DMS153 treated with DMSO at 0.1 percent for 48 hours (cell line): Measurements from ENCODE around the gene PTPRE.

Source experiments
- DNase-seq: peaks from one replicate; lab custom pipeline; 2025; ENCODE audit not compliant: unreplicated experiment; lab: John Stamatoyannopoulos, UW

PTPRE gene, protein sequence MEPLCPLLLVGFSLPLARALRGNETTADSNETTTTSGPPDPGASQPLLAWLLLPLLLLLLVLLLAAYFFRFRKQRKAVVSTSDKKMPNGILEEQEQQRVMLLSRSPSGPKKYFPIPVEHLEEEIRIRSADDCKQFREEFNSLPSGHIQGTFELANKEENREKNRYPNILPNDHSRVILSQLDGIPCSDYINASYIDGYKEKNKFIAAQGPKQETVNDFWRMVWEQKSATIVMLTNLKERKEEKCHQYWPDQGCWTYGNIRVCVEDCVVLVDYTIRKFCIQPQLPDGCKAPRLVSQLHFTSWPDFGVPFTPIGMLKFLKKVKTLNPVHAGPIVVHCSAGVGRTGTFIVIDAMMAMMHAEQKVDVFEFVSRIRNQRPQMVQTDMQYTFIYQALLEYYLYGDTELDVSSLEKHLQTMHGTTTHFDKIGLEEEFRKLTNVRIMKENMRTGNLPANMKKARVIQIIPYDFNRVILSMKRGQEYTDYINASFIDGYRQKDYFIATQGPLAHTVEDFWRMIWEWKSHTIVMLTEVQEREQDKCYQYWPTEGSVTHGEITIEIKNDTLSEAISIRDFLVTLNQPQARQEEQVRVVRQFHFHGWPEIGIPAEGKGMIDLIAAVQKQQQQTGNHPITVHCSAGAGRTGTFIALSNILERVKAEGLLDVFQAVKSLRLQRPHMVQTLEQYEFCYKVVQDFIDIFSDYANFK

DNA sequence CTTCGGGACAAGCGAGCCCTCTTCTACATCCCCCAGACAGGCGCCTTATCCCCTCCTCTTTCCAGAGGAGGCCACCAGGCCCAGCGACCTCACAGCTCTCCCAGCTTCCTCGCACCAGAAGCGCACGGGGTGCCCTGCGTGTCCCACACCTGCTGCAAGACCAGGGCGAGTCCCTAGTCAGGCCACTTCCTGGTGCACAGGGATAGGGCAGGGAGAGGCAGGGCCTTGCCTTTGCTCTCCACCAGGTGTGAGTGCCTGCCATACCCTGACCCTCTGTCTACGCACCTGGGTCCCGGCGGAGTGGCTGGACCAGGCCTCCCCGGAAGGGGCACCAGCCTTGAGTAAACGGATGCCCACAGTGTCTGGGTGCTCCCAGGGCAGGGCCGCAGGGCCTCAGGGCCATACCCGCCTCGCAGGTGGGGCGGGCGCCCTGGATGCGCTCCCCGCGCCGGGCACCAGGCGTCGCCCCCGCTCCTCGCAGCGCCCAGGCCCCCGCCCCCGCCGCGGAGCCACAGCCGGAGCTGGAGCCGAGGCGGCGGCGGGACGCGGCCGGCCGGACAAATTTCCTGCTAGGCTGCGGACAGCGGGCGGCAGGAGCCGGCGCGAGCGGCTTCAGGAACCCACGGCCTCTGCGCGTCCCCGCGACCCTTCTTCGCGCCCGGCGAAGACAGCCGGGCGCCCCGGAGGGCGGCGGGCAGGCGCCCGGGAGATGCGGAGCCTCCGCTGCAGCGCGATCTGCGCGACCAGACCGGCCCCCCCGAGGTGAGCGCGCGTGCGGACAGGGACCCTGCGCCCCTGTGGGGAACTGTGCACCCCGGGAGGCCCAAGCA lies at the start of gene PTPRE:
PTPRE (plus strand) TSS at position 556 of the 830 bp plus-strand sequence. CDS start 133,779 bp downstream, outside the sequence.
- DNase-seq, result peak; percentile 6

DNA sequence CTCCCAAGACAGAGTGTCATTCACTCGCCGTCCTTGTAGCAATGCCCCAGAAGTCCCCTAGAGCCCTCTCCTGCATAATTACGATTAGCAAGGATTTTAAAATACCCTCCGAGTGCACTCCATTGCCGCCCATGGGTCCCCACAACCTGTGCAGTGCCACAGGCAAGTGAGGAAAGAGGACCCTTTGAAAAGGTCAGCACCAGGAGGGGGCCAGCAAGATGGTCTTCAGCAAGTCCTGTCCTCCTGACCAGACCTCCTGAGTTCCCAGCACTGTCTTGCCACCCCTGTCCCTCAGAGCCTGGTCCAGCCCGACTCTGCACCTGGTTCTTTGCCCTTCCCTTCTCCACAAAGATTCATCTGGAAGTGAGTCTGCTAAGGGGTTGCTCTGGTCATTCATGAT lies 46.3 kb upstream of the PTPRE start:
- no peak for DNase-seq

DNA sequence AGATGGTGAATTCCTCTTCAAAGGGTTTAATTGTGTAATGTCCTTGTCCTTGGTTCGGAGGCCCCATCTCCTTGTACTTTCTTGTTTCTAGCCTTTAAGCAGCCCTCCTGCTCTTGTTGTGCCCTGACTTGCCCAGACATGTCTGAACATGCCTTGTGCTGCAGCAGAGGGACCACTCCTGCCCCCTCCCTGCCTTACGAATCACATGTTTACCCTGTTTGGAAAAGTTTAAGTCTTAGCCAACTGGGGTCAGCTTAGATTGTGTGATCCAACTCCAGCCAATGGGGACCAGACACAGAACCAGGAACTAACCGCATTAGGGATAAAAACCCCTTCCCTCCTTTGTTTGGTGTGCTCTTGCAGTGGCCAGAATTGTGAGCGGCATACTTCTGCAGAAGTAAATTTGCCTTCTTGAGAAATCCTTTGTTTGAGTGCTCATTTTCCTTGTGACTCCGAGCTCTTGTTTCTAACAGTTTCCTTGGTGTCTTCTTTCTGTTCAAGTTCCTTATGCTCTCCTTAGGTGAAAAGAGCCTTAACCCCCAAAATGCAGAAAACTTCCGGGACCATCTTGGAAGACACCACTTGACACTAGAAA lies 43.6 kb upstream of the PTPRE start:
- DNase-seq, result no peak

DNA sequence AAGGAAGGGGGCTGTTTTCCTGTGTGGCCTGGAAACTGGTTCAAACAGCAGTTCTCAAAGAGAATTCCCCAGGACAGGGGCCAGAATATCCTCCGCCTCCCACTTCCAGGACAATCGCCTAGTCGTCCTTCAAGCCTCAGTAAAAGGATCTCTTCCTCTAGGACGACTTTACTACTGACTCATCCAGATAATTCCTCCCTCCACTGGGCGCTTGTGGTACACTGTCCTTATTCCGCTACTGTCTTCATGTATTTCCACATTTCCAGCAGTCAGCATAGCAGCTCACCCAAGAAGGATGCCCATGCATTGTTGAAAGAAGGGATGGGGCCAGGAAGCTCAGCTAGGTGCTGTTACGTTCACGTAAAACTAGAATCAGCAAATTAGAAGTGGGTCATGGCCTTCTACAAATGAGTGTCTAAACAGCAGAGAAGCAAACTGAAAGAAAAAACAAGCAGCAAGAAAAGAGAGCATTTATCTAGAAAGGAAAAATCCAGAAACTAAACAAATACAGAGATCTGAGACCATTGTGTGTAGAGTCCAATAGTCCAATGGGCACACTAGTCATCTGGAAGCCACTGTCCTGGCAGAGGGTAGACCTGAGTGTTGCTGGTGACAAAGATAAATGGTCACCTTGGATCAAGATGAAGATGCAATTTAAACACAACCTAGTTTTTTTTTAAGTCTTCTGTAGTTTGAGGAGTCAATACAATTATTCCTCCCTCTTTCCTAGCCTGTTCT lies 40.5 kb upstream of the PTPRE start:
- no peak for DNase-seq

DNA sequence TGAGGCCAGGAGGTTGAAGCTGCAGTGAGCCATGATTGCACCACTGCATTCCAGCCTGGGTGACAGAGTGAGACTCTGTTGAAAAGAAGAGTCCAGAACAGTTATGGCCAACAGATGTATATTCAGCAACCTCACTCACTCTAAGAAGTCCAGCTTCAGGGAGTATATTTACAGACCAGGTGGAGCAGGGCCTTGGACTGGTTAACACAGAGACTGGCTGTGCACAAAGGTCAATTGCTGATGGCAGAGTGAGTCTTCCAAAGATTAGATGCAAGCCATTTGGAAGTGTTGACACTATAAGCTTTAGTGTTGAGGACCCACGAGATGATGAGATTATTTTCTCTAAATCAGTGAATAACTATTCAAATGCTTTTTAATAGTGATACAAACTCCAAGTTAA lies 39.1 kb upstream of the PTPRE start:
- no peak for DNase-seq

DNA sequence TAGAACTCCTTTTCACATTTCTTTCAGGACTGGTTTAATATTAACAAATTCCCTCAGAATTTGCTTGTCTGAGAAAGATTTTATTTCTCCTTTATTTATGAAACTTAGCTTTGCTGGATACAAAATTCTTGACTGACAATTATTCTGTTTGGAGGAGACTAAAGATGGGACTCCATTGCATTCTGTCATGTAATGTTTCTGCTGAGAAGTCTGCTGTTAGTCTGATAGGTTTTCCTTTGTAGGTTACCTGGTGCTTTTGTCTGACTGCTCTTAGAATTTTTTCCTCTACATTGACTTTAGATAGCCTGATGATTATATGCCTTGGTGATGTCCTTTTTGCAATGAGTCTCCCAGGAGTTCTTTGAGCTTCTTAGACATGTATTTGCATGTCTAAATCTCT lies 37.6 kb upstream of the PTPRE start:
- DNase-seq, result no peak

DNA sequence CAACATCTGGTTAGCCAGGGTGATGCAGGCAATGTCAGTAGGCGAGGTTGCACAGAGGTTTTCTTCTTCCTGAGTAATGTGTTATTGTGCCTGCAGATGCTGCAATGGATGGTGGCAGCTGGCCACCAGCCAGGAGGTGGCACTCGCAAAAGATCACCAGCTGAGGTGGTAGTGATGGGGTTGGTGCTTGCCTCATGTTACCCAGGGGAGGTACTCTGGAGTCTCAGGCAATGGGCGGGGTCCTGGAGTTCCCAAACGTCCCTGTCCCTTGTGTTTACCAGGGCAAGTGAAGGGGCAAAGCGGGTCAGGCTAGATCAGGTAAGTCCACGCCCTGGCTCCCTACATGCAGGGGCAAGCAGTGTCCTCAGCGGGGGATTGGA lies 35.3 kb upstream of the PTPRE start:
- no peak for DNase-seq

DNA sequence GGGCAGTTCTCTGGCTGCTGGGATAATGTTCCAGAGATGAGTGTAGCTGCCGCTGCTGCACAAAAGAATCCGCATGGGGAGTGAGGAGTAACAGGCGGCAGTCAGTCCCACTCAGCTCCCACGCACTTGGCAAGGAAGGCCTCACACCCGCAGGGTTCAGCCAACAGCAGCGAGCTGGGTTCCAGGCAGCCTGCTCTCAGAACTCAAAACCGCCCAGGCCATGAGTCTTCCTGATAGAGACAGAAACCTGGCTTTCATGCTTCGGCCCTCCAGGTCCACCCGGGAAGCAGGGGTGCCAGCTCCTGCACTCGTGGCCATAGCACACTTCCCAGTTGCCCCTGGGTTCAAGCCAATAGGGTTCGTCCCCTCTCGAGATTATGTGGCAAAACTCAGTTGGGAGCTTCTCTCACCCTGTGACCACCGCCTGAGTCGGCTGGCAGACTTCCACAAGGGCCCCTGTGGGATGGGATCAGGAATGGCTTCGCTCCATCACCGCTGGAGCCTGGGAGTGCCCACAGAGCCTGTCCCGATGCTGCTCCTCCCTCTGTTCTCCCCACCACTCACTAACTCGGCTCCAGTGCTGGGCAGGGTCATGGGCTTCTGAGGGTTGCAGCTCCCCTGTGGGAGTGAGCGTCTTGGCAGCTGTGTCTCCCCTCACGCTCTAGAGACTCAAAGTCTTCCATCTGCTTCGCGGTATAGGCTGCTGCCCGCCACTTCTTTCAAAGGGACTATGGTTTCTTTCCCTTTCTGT lies 34.7 kb upstream of the PTPRE start:
- no peak for DNase-seq

DNA sequence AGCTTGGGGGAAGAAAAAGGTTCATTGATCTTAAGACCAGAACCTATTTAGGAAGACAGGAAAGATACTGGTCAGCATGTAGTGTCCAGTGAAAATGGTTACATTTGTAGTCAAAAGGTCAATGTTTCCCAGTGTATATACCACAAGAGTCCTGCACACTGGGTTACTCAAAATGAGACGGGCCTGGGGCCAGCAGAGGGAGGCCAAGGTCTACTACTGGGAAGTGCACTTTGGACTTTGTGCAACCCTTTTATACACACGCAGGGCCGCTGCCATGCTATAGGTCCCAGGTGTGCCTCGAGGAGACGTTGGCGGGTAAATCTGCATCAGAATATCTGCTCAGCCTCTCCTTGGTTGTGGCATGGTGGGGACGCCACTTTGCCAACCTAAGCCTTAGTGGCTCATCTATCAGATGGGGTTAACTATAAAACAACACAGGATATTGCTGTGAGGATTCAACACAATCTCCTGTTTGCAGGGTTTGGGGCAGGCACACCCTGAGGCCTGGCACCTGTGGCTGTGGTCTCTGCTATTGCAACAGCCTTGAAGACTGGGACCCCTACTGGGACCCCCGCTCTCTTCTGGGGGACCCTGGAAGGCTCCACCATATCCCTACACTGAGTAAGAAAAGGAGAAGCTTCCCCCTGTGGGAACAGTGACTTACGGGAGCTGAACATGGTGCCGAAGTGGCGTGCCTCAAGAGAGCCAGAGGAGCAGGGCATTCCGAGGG lies 33.9 kb upstream of the PTPRE start:
- no peak for DNase-seq

DNA sequence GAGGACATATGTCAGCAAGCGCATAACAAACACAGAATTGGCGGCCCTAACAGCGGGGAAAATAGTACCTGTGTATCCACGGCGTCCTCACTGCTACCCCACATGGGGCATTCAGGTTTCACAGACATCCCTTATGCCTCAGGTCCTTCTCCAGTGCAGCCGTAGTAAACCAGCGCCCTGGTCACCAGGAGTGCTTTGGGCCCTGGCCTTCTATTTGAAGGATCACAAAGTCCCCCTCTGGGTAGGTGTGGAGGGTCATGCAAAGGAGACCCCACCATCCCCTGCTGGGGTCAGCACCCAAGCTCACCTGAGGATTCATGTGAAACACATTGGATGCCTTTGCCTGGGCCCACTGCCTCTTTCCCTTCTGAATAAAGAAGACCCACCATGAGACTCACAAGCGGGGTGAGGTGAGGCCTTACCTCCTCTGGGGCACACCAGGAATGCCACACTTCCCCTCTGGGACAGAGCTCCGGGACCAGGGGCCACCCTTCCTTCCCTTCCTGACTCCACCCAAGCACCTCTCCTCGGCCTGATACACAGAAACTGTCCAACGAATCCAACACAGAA lies 32.9 kb upstream of the PTPRE start:
- DNase-seq, result no peak

DNA sequence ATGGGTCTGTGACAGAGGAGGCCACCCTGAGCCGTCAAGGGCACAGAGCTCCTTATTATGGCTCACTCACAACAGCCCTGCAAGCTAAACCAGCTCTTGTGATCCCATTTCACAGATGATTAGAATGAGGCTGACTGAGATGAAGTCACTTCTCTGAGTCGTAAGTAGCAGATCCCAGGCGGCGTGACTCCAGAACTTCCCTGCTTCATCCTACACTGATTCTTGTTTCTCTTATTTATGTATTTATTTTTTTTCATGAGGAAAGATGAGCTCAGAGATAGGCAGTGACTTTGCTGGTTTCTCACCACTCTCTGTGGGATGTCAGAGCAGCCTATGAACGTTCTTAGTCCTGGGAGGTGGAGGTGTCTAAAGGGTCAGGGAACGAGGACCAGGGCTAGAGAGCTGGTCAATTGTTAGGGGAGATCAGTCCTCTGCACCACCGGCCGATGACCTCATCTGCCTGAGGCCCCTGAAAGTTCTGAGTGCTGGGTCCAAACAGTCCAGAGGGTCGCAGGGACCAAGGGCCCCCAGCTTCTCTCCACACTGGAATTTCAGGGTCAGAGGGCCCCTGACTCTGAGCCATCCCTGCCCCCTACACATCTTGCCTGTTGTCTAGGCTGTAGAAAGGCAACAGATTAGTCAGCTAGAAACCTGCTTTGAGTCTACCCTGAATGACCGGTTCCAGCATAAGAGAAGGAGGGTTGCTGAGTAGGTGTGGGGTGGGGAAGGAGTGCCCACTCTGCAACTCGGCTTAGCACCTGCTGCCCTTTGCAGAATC lies 32.0 kb upstream of the PTPRE start:
- DNase-seq, result no peak

DNA sequence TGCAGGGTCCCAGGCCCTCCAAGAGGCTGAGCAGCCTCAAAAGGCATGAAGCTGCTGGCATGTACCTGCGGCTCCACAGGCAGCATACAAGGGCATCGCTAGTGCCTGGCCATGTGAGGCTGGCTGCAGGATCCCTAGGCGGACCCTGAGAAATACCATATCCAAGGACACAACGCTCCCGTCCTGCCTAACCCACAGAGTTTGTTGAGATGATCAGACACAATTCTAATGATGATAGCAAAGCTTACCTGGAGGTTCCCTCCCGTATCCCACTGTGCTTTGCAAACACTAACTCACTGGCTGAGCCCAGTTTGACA lies 31.5 kb upstream of the PTPRE start:
- DNase-seq, result no peak

DNA sequence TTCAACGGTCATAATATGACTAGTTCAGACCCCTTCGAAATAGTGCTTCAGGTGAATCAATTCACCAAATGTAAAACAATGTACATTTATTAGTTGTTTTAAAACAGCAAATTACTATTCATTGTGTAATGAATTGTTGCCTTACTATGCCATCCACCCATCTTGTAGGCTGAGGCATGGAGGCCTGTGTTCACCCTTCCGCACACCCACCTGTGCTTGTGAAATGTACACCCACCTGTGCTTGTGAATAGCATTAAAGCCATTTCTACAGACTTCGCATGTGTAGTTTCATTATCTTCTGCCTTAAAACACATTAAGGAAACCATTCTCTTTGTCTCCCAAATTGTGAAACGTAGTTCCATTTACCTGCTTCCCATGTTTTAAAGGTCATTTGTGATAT lies 31.0 kb upstream of the PTPRE start:
- no peak for DNase-seq

DNA sequence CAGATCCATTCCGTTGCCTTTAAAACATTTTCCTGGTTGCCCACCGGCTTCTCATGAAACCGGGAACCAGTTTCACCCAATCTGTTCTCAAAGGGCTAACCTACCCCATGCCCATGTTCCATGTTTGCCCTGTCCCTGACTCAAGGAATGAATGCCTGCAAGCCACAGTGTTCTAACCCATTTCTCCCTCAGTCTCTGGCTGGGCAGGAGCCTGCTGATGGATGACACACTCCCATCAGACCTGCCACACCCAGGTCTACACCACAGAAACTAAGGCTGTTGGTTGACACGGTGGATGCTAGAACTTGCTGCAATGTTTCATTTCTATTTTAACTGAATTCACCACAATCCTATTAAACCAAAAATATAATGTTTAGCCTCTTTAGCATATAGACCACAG lies 29.8 kb upstream of the PTPRE start:
- no peak for DNase-seq

DNA sequence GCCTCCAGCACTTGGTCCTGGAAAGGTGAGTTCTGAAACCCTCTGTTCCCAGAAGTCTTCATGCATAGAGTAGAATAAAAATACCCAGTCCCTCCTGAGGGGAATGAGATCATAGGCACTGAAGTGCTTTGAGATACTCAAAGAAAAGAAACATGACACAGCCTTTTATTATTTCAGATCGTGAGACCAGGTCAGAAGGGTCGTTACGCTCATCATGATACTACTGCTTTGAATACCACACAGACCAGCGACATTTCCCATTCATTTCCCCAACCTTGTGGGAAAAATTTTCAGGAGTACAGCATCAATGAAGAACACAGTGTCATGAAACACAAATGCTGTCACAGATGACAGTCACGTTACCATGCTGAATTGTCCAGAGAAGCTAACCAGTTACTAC lies 29.2 kb upstream of the PTPRE start:
- no peak for DNase-seq

DNA sequence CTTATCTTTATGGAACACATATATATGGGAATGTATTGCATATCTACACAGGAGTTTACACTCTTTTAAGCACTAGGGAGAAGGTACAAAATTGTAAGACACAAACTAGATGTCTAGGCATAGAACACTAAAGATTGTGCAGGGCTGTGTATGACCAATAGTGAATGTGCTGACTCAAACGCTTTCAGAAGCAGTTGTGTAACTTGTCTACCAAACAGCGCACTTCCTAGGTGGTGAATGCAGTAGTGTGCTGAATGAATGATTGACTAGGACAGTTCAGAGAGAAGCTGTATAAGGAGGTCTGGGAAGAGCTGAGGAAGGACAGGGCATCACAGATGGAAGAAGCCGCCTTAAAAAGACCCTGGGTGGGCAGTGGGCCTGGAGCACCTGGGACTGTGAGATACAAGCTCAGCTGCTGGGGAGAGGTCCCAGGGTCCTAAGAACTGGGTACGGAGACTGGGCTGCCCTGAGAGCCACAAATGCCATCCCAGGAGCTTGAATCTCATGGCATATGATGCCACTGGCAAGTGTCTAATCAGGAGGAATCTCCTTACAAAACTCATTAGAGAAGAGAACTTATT lies 28.3 kb upstream of the PTPRE start:
- no peak for DNase-seq

DNA sequence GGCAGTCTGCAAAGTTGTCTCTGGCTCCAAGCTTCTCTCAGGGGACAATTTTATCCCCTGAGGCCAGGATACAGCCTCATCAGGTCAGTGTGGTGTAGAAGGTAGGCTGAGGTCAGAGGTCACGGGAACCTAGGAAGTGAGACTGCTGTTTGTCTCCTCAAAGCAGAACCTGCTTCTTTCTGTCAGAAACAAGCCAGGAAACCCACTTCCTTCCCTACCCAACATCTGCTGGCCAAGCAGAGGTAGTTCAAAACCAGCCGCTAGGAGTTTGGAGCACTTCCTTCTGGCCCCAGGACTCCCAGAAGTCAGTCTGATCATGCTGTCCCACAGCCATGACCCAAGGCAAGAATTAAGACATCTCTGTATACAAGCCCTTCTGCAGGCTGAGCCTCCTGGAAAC lies 26.3 kb upstream of the PTPRE start:
- DNase-seq, result no peak

DNA sequence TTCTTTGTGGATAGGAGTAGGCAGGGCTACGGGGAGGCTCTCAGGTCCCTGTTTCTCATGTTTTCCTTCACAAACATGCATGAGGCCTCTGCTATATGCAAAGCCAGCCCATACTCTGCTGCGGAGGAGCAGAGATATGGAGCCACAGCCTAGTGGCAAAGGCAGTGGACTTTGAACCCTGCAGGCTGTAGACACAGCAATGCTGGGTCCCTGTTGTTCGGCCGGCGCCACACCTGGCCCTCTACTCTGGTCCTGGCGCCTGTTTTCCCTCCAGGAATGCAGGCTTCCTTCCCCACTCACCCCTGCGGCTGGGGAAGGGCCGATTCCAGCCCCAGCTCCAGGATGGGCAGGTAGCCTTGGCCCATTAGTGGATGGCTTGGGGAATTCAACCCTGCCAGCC lies 25.6 kb upstream of the PTPRE start:
- no peak for DNase-seq
